Stimulated activated CD8-positive, alpha-beta memory T cell treated with anti-CD3 and anti-CD28 coated beads, Interleukin-7, amount 100 ng/mL, for 4 hours (primary cell): ENCODE measurements around the gene DDX39A.
"Not testable (repeated sequence)": the region's sequence is repeated elsewhere in the genome, so short reads cannot be mapped to it uniquely, and the experiment has no call there.

ENCODE experiments used
- DNase-seq, 2 donors: peaks; one replicate each; pipeline ENCODE4 v3.0.0-alpha.2; 2020; ENCODE audit warnings: low read depth in 2 of 2

DDX39A gene

GRCh38 chr19:14419106-14419813 lies at the start of gene DDX39A:
Gene DDX39A (minus strand): TSS chr19:14419341. CDS start chr19:14413220, 6,121 bp downstream.
- peak; percentile 95 to 98 for DNase-seq

GRCh38 chr19:14467816-14468215 lies 48.7 kb upstream of the DDX39A start:
- no peak for DNase-seq

GRCh38 chr19:14467391-14467790 lies 48.2 kb upstream of the DDX39A start:
- DNase-seq = no peak

- DNase-seq = no peak
Observed at GRCh38 chr19:14463747-14464146, 44.6 kb upstream of the DDX39A start.

GRCh38 chr19:14462401-14462800 lies 43.3 kb upstream of the DDX39A start:
- DNase-seq = not testable (repeated sequence)

GRCh38 chr19:14460935-14461334 lies 41.8 kb upstream of the DDX39A start:
- DNase-seq = no peak

GRCh38 chr19:14459703-14460102 lies 40.6 kb upstream of the DDX39A start:
- peak; percentile 16 to 43 for DNase-seq

GRCh38 chr19:14452303-14452702 lies 33.2 kb upstream of the DDX39A start:
- not testable (repeated sequence) for DNase-seq

GRCh38 chr19:14450876-14451275 lies 31.7 kb upstream of the DDX39A start:
- no peak for DNase-seq

- DNase-seq = peak in 1 of 2 donors; percentile 26
Observed at GRCh38 chr19:14450168-14450874, 31.2 kb upstream of the DDX39A start.

GRCh38 chr19:14449321-14449720 lies 30.2 kb upstream of the DDX39A start:
- no peak for DNase-seq

- no peak for DNase-seq
Observed at GRCh38 chr19:14446336-14447036, 27.3 kb upstream of the DDX39A start.

- DNase-seq = no peak
Observed at GRCh38 chr19:14443632-14444216, 24.6 kb upstream of the DDX39A start.

- no peak for DNase-seq
Observed at GRCh38 chr19:14442891-14443631, 23.9 kb upstream of the DDX39A start.

GRCh38 chr19:14441041-14441938 lies 22.1 kb upstream of the DDX39A start:
- DNase-seq = no peak

- peak; percentile 60 to 69 for DNase-seq
Observed at GRCh38 chr19:14440049-14440448, 20.9 kb upstream of the DDX39A start.

GRCh38 chr19:14439014-14439413 lies 19.9 kb upstream of the DDX39A start:
- no peak for DNase-seq

GRCh38 chr19:14437578-14438140 lies 18.5 kb upstream of the DDX39A start:
- no peak for DNase-seq

- DNase-seq = no peak
Observed at GRCh38 chr19:14435320-14436050, 16.3 kb upstream of the DDX39A start.
